ENCODE data around the gene MYORG. TPM values are rescaled to one million over a fixed set of nuclear protein-coding genes. Genes with fewer than 3 reads are reported as not detected.

The MYORG gene
- total RNA-seq, 1 experiment from 2014 or later: 5.6 TPM

DNA sequence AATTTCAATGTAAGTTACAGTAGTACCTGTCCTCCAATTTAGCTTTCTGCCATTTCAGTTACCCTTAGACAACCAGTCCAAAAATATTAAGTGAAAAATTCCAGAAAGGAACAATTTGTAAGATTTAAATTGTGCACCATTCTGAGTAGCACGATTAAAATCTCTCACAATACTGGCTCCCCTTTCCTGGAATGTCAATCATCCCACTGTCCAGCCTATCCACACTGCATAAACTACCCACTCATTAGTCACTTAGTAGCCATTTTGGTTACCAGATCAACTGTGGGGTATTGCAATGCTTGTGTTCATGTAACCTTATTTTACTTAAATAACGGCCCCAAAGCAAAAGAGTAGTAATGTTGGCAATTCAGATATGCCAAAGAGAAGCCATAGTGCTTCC lies 59.3 kb downstream of the MYORG start:
- Histone ChIP-seq H3T11ph (ENCODE audit: low read length) (no peak overlapping the region), H2BK120ac (ENCODE audit: low read depth, low read length, poor library complexity, severe bottlenecking) (no peak overlapping the region), H3K23me2 (ENCODE audit: insufficient read length, low read depth, low read length, poor library complexity, severe bottlenecking) (no peaks in the 10 kb centered on the region), H3K4me1 (ENCODE audit: insufficient read depth, low read length) (no peaks in the 10 kb centered on the region), H3K18ac (ENCODE audit: insufficient read length, low read depth, low read length) (no peak overlapping the region), H3K79me2 (ENCODE audit: insufficient read depth, low read length) (no peaks in the 10 kb centered on the region; the same call in 1 of the 2 replicates), H2BK12ac (ENCODE audit: insufficient read length, low read depth, low read length) (no peak overlapping the region), H4K8ac (replicated peaks; ENCODE audit: insufficient read length, low read depth, low read length) (no peak overlapping the region), H4K5ac (ENCODE audit: insufficient read length, low read depth, low read length) (no peak overlapping the region), H2BK5ac (ENCODE audit: insufficient read length, low read length) (no peak overlapping the region), H4K91ac (ENCODE audit: insufficient read length, low read depth, low read length) (no peak overlapping the region), H3K9ac (ENCODE audit: extremely low read depth, insufficient read length, low read length) (no peak overlapping the region), H3K14ac (ENCODE audit: insufficient read depth, low read length) (no peak overlapping the region), H3K4me2 (ENCODE audit: insufficient read depth, insufficient read length, low read length) (no peak overlapping the region), H3K56ac (ENCODE audit: insufficient read length, low read depth, low read length) (no peak overlapping the region), H3K79me1 (ENCODE audit: insufficient read depth, low read depth, low read length, poor library complexity, severe bottlenecking) (no peaks in the 10 kb centered on the region), H3K27ac (ENCODE audit: insufficient read length, low read depth, low read length) (no peak overlapping the region), H2AK5ac (ENCODE audit: insufficient read length, low read length) (no peak overlapping the region), H4K20me1 (ENCODE audit: control insufficient read depth, insufficient read depth, insufficient read length) (no peaks in the 10 kb centered on the region), H2BK15ac (ENCODE audit: low read depth, low read length) (no peak overlapping the region), H3K4ac (ENCODE audit: low read depth, low read length) (no peak overlapping the region), H3K27me3 (ENCODE audit: insufficient read depth, low read length) (no peaks in the 10 kb centered on the region), H3K23ac (ENCODE audit: insufficient read length, low read depth, low read length) (no peak overlapping the region), H2BK20ac (ENCODE audit: low read depth, low read length, poor library complexity, severe bottlenecking) (no peak overlapping the region), H3K9me3 (ENCODE audit: control insufficient read depth, low read depth, low read length) (no peaks in the 10 kb centered on the region), H2AFZ (ENCODE audit: low read length) (no peak overlapping the region)
- Mint-ChIP-seq H3K27me3 (ENCODE audit: low read depth) (no peaks in the 10 kb centered on the region), H3K36me3 (ENCODE audit: insufficient read depth in 1 of 3, low read depth in 3 of 3) (no peaks in the 10 kb centered on the region), H3K9me3 (no peaks in the 10 kb centered on the region), H3K4me3 (no peak overlapping the region), H3K4me1 (no peaks in the 10 kb centered on the region), H3K27ac (no peak overlapping the region)
- DNase-seq: no peak
- WGBS (ENCODE audit: extremely low coverage, insufficient read length, low lambda C conversion rate): no CpG with 5 or more reads among the region's 2 CpGs
- no peak for TF ChIP-seq CTCF (conservative IDR thresholded peaks at IDR 0.05)

Other genes starting within 250 kb of the MYORG start
- gene UBAP1, start 197.9 kb downstream of the MYORG start, total RNA-seq (2021): 32.1 and 32.6 TPM in 2 replicates
- gene KIF24, start 47.6 kb downstream of the MYORG start, total RNA-seq (2021): 3.7 and 4.0 TPM in 2 replicates
- gene NUDT2, start 47.3 kb downstream of the MYORG start, total RNA-seq (2021): 13.5 and 14.1 TPM in 2 replicates
- 16.7 and 17.5 TPM in 2 replicates for gene FAM219A, start 81.7 kb upstream of the MYORG start, total RNA-seq (2021)
- gene DNAI1, start 81.9 kb upstream of the MYORG start, total RNA-seq (2021): 0.22 and 0.83 TPM in 2 replicates
- 11.3 and 14.5 TPM in 2 replicates for gene ENHO, start 146.1 kb upstream of the MYORG start, total RNA-seq (2021)
- 0.55 and 1.3 TPM in 2 replicates for gene CNTFR, start 212.8 kb upstream of the MYORG start, total RNA-seq (2021)
- gene RPP25L, start 235.2 kb upstream of the MYORG start, total RNA-seq (2021): 16.4 and 17.2 TPM in 2 replicates
- gene DCTN3, start 243.6 kb upstream of the MYORG start, total RNA-seq (2021): 35.2 and 40.0 TPM in 2 replicates

Data from H9 (cell line).